K562 (cell line): ENCODE measurements around the gene OR2A25. TPM values are rescaled to one million over a fixed set of nuclear protein-coding genes. Genes with fewer than 3 reads are reported as not detected.

Source experiments
- ATAC-seq: fragments of 200-7000 bp; cut with Tn5 transposase; 3 replicates; pipeline ENCODE4 v1.9.1; 2020; ENCODE audit warnings: moderate library complexity
- BruUV-seq: library from RNA; stranded (reverse); fragments of 400-500 nt; replicated peaks from 2 replicates; lab custom pipeline; 2021; lab: Mats Ljungman, UMichigan
- CTCF ChIA-PET: fragments of 300-600 bp; formaldehyde crosslinking; extraction: SDS; loops from one replicate; lab custom pipeline; 2021; ENCODE audit warnings: low intra/inter-chr PET ratio; lab: Yijun Ruan, JAX
- POLR2A ChIA-PET: fragments of 300-600, 350-650 bp; sonication (Branson Sonifier 250); formaldehyde crosslinking; extraction: SDS; loops from one replicate; lab custom pipeline; 2021; ENCODE audit warnings: antibody characterized with exemption, inconsistent platforms; lab: Yijun Ruan, JAX
- DNase-seq, 4 experiments: peaks; one replicate each; pipeline versions ENCODE4 v3.0.0 to v3.0.0-alpha.2; 2011 to 2018; ENCODE audit warnings: low spot score in 3 of 4, mixed read lengths in 3 of 4; ENCODE audit errors: extremely low read depth in 1 of 4
- FAIRE-seq: peaks from 2 replicates; lab custom pipeline; 2011; peaks lifted over from hg19 to GRCh38; lab: Jason Lieb, UNC
- H2AFZ ChIP-seq: 2 replicates; pipeline ENCODE4 v1.6.0; 2011; ENCODE audit warnings: low read depth, low read length, control low read depth, inconsistent platforms
- H3K27ac ChIP-seq: fragments of 200-600 bp; 3 replicates; pipeline ENCODE4 v1.8.0; 2011; ENCODE audit warnings: low read depth, mild to moderate bottlenecking, control low read depth, inconsistent platforms, low read length, moderate library complexity, mixed read lengths; ENCODE audit errors: extremely low read depth
- H3K27me3 ChIP-seq, 2 experiments: fragments of 300-600 bp in 1 of 2; 2 replicates in 1 of 2; 3 replicates in 1 of 2; pipeline versions ENCODE4 v1.6.0 to v1.8.0; 2011; ENCODE audit warnings: inconsistent platforms in 2 of 2, low read length in 2 of 2, mild to moderate bottlenecking in 1 of 2, mixed read lengths in 1 of 2, moderate library complexity in 1 of 2; ENCODE audit not compliant: control insufficient read depth in 2 of 2, insufficient read depth in 2 of 2
- H3K36me3 ChIP-seq: fragments of 300-600 bp; 3 replicates; pipeline ENCODE4 v1.8.0; 2011; ENCODE audit warnings: mild to moderate bottlenecking, low read length, inconsistent platforms; ENCODE audit not compliant: control insufficient read depth, insufficient read depth
- H3K4me1 ChIP-seq, 2 experiments: fragments of 200-600 bp in 1 of 2; replicated peaks in 1 of 2; 2 replicates in 1 of 2; 3 replicates in 1 of 2; pipeline versions ENCODE4 v1.5.1 to v1.8.0; 2011; ENCODE audit warnings: inconsistent platforms in 2 of 2, low read length in 2 of 2, mild to moderate bottlenecking in 1 of 2, mixed read lengths in 1 of 2, moderate library complexity in 1 of 2; ENCODE audit not compliant: control insufficient read depth in 2 of 2, insufficient read depth in 2 of 2
- H3K4me2 ChIP-seq: 2 replicates; pipeline ENCODE4 v1.6.1; 2011; ENCODE audit warnings: low read length, control low read depth, inconsistent platforms, mixed read lengths; ENCODE audit not compliant: insufficient read depth
- H3K4me3 ChIP-seq: fragments of 200-600 bp; sonication (generic), shearing (Covaris generic); 2 replicates; pipeline ENCODE4 v1.5.1; 2016; ENCODE audit warnings: control low read depth, inconsistent platforms
- H3K79me2 ChIP-seq: fragments of 200-600 bp; 3 replicates; pipeline ENCODE4 v1.8.0; 2011; ENCODE audit warnings: low read length, inconsistent platforms; ENCODE audit not compliant: control insufficient read depth, insufficient read depth
- H3K9ac ChIP-seq, 2 experiments: 2 replicates each; pipeline versions ENCODE4 v1.6.0 to v1.6.1; 2011; ENCODE audit warnings: low read depth in 2 of 2, low read length in 2 of 2, control low read depth in 1 of 2, inconsistent platforms in 1 of 2, mild to moderate bottlenecking in 1 of 2, mixed read lengths in 1 of 2; ENCODE audit not compliant: insufficient read depth in 1 of 2
- H3K9me1 ChIP-seq: one replicate; pipeline ENCODE4 v1.6.0; 2011; ENCODE audit warnings: inconsistent platforms, mild to moderate bottlenecking, low read length, moderate library complexity; ENCODE audit not compliant: control insufficient read depth, insufficient read depth
- H3K9me3 ChIP-seq: replicated peaks from 2 replicates; pipeline ENCODE4 v1.5.1; 2011; ENCODE audit warnings: low read depth, low read length, inconsistent platforms; ENCODE audit not compliant: control insufficient read depth, insufficient read depth
- H4K20me1 ChIP-seq: replicated peaks from 2 replicates; pipeline ENCODE4 v1.6.1; 2011; ENCODE audit warnings: low read length, inconsistent platforms, mixed read lengths; ENCODE audit not compliant: control insufficient read depth, insufficient read depth
- FUS ChIP-seq: fragments of 200-400 bp; formaldehyde crosslinking; optimal IDR thresholded peaks from 2 replicates; pipeline ENCODE3; 2017; ENCODE audit warnings: low read depth, low read length
- NFIX ChIP-seq: fragments of 250-450 bp; sonication (Bioruptor Pico); IDR thresholded peaks from 2 replicates; pipeline ENCODE4 v1.4.0; 2020; ENCODE audit warnings: low read depth, mild to moderate bottlenecking, moderate library complexity
- NONO ChIP-seq, 2 experiments: fragments of 200-400 bp in 1 of 2; fragments of 450-650 bp in 1 of 2; formaldehyde crosslinking in 1 of 2; IDR thresholded peaks; 2 replicates each; pipeline ENCODE4 v1.6.1; 2017; ENCODE audit warnings: low read depth in 2 of 2, mild to moderate bottlenecking in 2 of 2, moderate library complexity in 2 of 2, low read length in 1 of 2
- NR2C2 ChIP-seq, 2 experiments: fragments of 200-800 bp in 1 of 2; sonication (Bioruptor generic) in 1 of 2; sonication (generic) in 1 of 2; formaldehyde crosslinking in 1 of 2; IDR thresholded peaks; 2 replicates each; pipeline versions ENCODE4 v1.6.1 to v1.8.0; 2016 to 2022; ENCODE audit warnings: mild to moderate bottlenecking in 1 of 2, missing compliant biosample characterization in 1 of 2, missing genetic modification characterization in 1 of 2, missing genetic modification reagents in 1 of 2
- RBM17 ChIP-seq: fragments of 200-400 bp; formaldehyde crosslinking; IDR thresholded peaks from 2 replicates; pipeline ENCODE4 v1.6.1; 2017; ENCODE audit warnings: low read depth, mild to moderate bottlenecking, low read length, borderline replicate concordance
- WGBS: fragments of 100-300 bp; shearing (Covaris generic); methylation state at CpG from one replicate; pipeline ENCODE4 v1.1.6; 2016; ENCODE audit warnings: low coverage, mixed read lengths; ENCODE audit not compliant: insufficient coverage; ENCODE audit errors: missing lambda C conversion rate; 5-methylcytosine and 5-hydroxymethylcytosine counted together
- in situ Hi-C: fragments of 300-500 bp; cut with MboI; formaldehyde crosslinking; loops from 4 replicates; pipeline ENCODE4 v1.15.0; 2018; ENCODE audit warnings: inconsistent platforms, mixed read lengths
- intact Hi-C: fragments of 100-400 bp; cut with micrococcal nuclease; formaldehyde crosslinking; loops from 2 replicates; pipeline ENCODE4 v1.14.2; 2022
- polyA plus RNA-seq, 8 experiments: library from polyadenylated mRNA; depleted of rRNA in 4 of 8; stranded (reverse) in 5 of 8; unstranded in 3 of 8; fragments of >200 nt; fragmentation: Nextera tagmentation in 2 of 8; fragmentation: Illumina TruSeq in 1 of 8; extraction: Ambion mirVana in 2 of 8; extraction: Trizol in 1 of 8; gene quantifications; 2 replicates each; pipeline versions ENCODE4 v1.2.1 to v1.2.3, GENCODE V29; 2011 to 2014; ENCODE audit warnings: inconsistent platforms in 1 of 8, missing spikeins in 1 of 8
- total RNA-seq, 7 experiments: library from RNA; depleted of rRNA in 6 of 7; stranded (reverse); fragments of >200 nt in 6 of 7; fragmentation: Illumina TruSeq in 2 of 7; extraction: Trizol in 2 of 7; gene quantifications; 2 replicates each; pipeline versions ENCODE4 v1.2.1 to v1.2.3, GENCODE V29; 2011 to 2021; ENCODE audit warnings: low replicate concordance in 1 of 7

OR2A25 gene
- total and polyA plus RNA-seq, 9 of the 15 experiments (the other 6 are each of a cell fraction or from before 2014, with no cell fraction given), result not detected

- intact Hi-C loops (no loop called here), in situ Hi-C loops (no loop called here)
- CTCF ChIA-PET, result no interaction called here
- WGBS, result 0% methylated on average over 1 of the region's 1 CpG
- Histone ChIP-seq H3K9ac (no peak overlapping the region), H3K9me1 (no peaks in the 10 kb centered on the region), H3K4me3 (no peak overlapping the region), H3K79me2 (no peaks in the 10 kb centered on the region), H3K9me3 (no peaks in the 10 kb centered on the region), H3K36me3 (no peaks in the 10 kb centered on the region), H2AFZ (no peak overlapping the region), H3K4me1 (no peaks in the 10 kb centered on the region), H3K27ac (no peak overlapping the region), H4K20me1 (no peaks in the 10 kb centered on the region), H3K27me3 (no peaks in the 10 kb centered on the region; a peak in 1 of 5 replicates), H3K4me2 (no peak overlapping the region)
- no peak for DNase-seq
- FAIRE-seq, result no peak
- TF ChIP-seq NFIX (CRISPR knock-in tag), result no peak
- no peak for TF ChIP-seq FUS
- TF ChIP-seq RBM17, result no peak
- no peak for TF ChIP-seq NR2C2 (CRISPR knock-in tag; IDR thresholded peaks at IDR 0.05)
- no peak for TF ChIP-seq NR2C2 (tag; IDR thresholded peaks at IDR 0.05)
- no peak for TF ChIP-seq NONO (IDR thresholded peaks at IDR 0.05; ENCODE audit: low read depth in 2 of 2, low read length in 1 of 2)
- ATAC-seq, result no peak
- BruUV-seq, result no TSS peak
- POLR2A ChIA-PET, result interaction anchor here (0.6 kb wide), 1 partner anchor 564 kb away, joined by 3 read pairs; no protein-coding TSS in a partner anchor
Measured at GRCh38 chr7:144037414-144038035, 32.1 kb upstream of the OR2A25 start.
